ENCODE results near the gene MBD5.
A peak's percentile ranks its signal among the peaks of the same experiment; 100 is the strongest.

The MBD5 gene

GRCh38 chr2:148237911-148238310, 217.0 kb downstream of the MBD5 start:
- DNase-seq, result no peak

- DNase-seq, result no peak
Measured at GRCh38 chr2:148238561-148238960, 217.7 kb downstream of the MBD5 start.

- no peak for DNase-seq
Measured at GRCh38 chr2:148240838-148241237, 219.9 kb downstream of the MBD5 start.

- no peak for DNase-seq
Measured at GRCh38 chr2:148244593-148245292, 223.9 kb downstream of the MBD5 start.

- no peak for DNase-seq
Measured at GRCh38 chr2:148251993-148252392, 231.1 kb downstream of the MBD5 start.

- DNase-seq, result no peak
Measured at GRCh38 chr2:148252646-148253045, 231.8 kb downstream of the MBD5 start.

- peak; percentile 14 for DNase-seq
Measured at GRCh38 chr2:148253685-148254084, 232.8 kb downstream of the MBD5 start.

- no peak for DNase-seq
Measured at GRCh38 chr2:148255929-148256328, 235.0 kb downstream of the MBD5 start.

- no peak for DNase-seq
Measured at GRCh38 chr2:148257276-148257675, 236.4 kb downstream of the MBD5 start.

GRCh38 chr2:148258124-148258523, 237.2 kb downstream of the MBD5 start:
- no peak for DNase-seq

GRCh38 chr2:148259674-148260073, 238.8 kb downstream of the MBD5 start:
- peak; percentile 29 for DNase-seq

- no peak for DNase-seq
Measured at GRCh38 chr2:148263890-148264289, 243.0 kb downstream of the MBD5 start.

- no peak for DNase-seq
Measured at GRCh38 chr2:148273158-148273691, 252.3 kb downstream of the MBD5 start.

- DNase-seq, result no peak
Measured at GRCh38 chr2:148279216-148279615, 258.3 kb downstream of the MBD5 start.

GRCh38 chr2:148282201-148282600, 261.3 kb downstream of the MBD5 start:
- no peak for DNase-seq

GRCh38 chr2:148292431-148292830, 271.5 kb downstream of the MBD5 start:
- DNase-seq, result no peak

- DNase-seq, result no peak
Measured at GRCh38 chr2:148298196-148298595, 277.3 kb downstream of the MBD5 start.

- DNase-seq, result no peak
Measured at GRCh38 chr2:148299616-148300015, 278.7 kb downstream of the MBD5 start.

- DNase-seq, result no peak
Measured at GRCh38 chr2:148300544-148300943, 279.7 kb downstream of the MBD5 start.

GRCh38 chr2:148301362-148301761, 280.5 kb downstream of the MBD5 start:
- DNase-seq, result no peak

- DNase-seq, result no peak
Measured at GRCh38 chr2:148302526-148302925, 281.6 kb downstream of the MBD5 start.

- DNase-seq, result peak; percentile 16
Measured at GRCh38 chr2:148303161-148303560, 282.3 kb downstream of the MBD5 start.

GRCh38 chr2:148305476-148305875, 284.6 kb downstream of the MBD5 start:
- DNase-seq, result no peak

GRCh38 chr2:148306027-148306426, 285.1 kb downstream of the MBD5 start:
- DNase-seq, result no peak

- DNase-seq, result no peak
Measured at GRCh38 chr2:148317598-148317997, 296.7 kb downstream of the MBD5 start.

All from COR-L47 (cell line).